HepG2 (cell line): ENCODE data around the gene ZNF326. TPM values are rescaled to one million over a fixed set of nuclear protein-coding genes. Genes with fewer than 3 reads are reported as not detected.

Source experiments
- CAMTA2 ChIP-seq: sonication (generic); formaldehyde crosslinking; IDR thresholded peaks from 2 replicates; pipeline ENCODE4 v1.4.0; 2020; ENCODE audit warnings: mild to moderate bottlenecking, missing genetic modification reagents, borderline replicate concordance
- CSRNP2 ChIP-seq: sonication (generic); formaldehyde crosslinking; conservative IDR thresholded peaks from 2 replicates; pipeline ENCODE4 v1.8.0; 2022; ENCODE audit warnings: low read depth, missing genetic modification reagents
- KAT7 ChIP-seq: IDR thresholded peaks from 2 replicates; pipeline ENCODE4 v1.6.1; 2018; ENCODE audit warnings: borderline replicate concordance, missing compliant biosample characterization
- MIER2 ChIP-seq: IDR thresholded peaks from 2 replicates; pipeline ENCODE4 v1.6.1; 2016; ENCODE audit warnings: missing biosample characterization, missing genetic modification reagents
- NFAT5 ChIP-seq: sonication (generic); formaldehyde crosslinking; IDR thresholded peaks from 2 replicates; pipeline ENCODE4 v1.4.0; 2020; ENCODE audit warnings: missing genetic modification reagents
- RNF2 ChIP-seq: fragments of 450-650 bp; conservative IDR thresholded peaks from 2 replicates; pipeline ENCODE4 v1.6.1; 2016; ENCODE audit warnings: low read depth
- TAF1 ChIP-seq: sonication (generic); formaldehyde crosslinking; IDR thresholded peaks from 2 replicates; pipeline ENCODE4 v1.4.0; 2020; ENCODE audit warnings: missing genetic modification reagents
- THAP8 ChIP-seq: sonication (generic); formaldehyde crosslinking; IDR thresholded peaks from 2 replicates; pipeline ENCODE4 v1.5.1; 2020; ENCODE audit warnings: missing genetic modification reagents, mild to moderate bottlenecking, borderline replicate concordance
- ZNF138 ChIP-seq: sonication (generic); formaldehyde crosslinking; IDR thresholded peaks from 2 replicates; pipeline ENCODE4 v1.5.0; 2020; ENCODE audit warnings: mild to moderate bottlenecking, low read depth, missing genetic modification reagents
- ZNF280D ChIP-seq: sonication (generic); formaldehyde crosslinking; IDR thresholded peaks from 2 replicates; pipeline ENCODE4 v1.5.1; 2020; ENCODE audit warnings: mild to moderate bottlenecking, missing genetic modification reagents
- ZNF709 ChIP-seq: sonication (generic); formaldehyde crosslinking; IDR thresholded peaks from 2 replicates; pipeline ENCODE4 v1.5.0; 2020; ENCODE audit warnings: mild to moderate bottlenecking, missing genetic modification reagents
- ZNF776 ChIP-seq: sonication (generic); formaldehyde crosslinking; IDR thresholded peaks from 2 replicates; pipeline ENCODE4 v1.4.0; 2020; ENCODE audit warnings: mild to moderate bottlenecking, missing genetic modification reagents
- polyA plus RNA-seq, 8 experiments: library from polyadenylated mRNA; depleted of rRNA in 3 of 8; stranded (reverse) in 7 of 8; unstranded in 1 of 8; fragments of >200 nt; fragmentation: Illumina TruSeq in 4 of 8; extraction: Trizol in 4 of 8; gene quantifications; 2 replicates each; pipeline versions ENCODE4 v1.2.1 to v1.2.3, GENCODE V29; 2011 to 2016; ENCODE audit warnings: low read depth in 4 of 8, missing spikeins in 1 of 8, mixed read lengths in 1 of 8; ENCODE audit not compliant: insufficient read depth in 1 of 8
- total RNA-seq, 5 experiments: library from RNA; depleted of rRNA; stranded (reverse); fragments of >200 nt; fragmentation: Illumina TruSeq; extraction: Trizol; gene quantifications; 2 replicates each; pipeline ENCODE4 v1.2.3, GENCODE V29; 2016; ENCODE audit warnings: low read depth in 1 of 5
- TF ChIP-seq, protein P1 (sequence below): sonication (generic); formaldehyde crosslinking; IDR thresholded peaks from 2 replicates; pipeline ENCODE4 v1.5.0; 2020; ENCODE audit warnings: mild to moderate bottlenecking, low read depth, missing genetic modification reagents, borderline replicate concordance
- TF ChIP-seq, protein P2 (sequence below): sonication (generic); formaldehyde crosslinking; IDR thresholded peaks from 2 replicates; pipeline ENCODE4 v1.4.0; 2020; ENCODE audit warnings: missing genetic modification reagents

ZNF326 gene
- total and polyA plus RNA-seq, 2 of the 13 experiments (the other 11 are each of a cell fraction or from before 2014, with no cell fraction given), result 6.3 to 16.4 TPM

GRCh38 chr1:89994805-89995597 is at the start of gene ZNF326 (continued):
- TF ChIP-seq ZNF776 (CRISPR knock-in tag), result peak; percentile 56; the same call in 1 of the 2 replicates
- TF ChIP-seq ZNF138 (CRISPR knock-in tag), result peak; percentile 68; the same call in 1 of the 2 replicates
- TF ChIP-seq TAF1 (CRISPR knock-in tag), result peak; percentile 98
- TF ChIP-seq KAT7 (CRISPR knock-in tag), result peak; percentile 96; the same call in 1 of the 2 replicates
- peak; percentile 90 for TF ChIP-seq ZNF280D (CRISPR knock-in tag)
- TF ChIP-seq MIER2, result peak; percentile 42; the same call in 1 of the 2 replicates
- TF ChIP-seq, protein P1, sequence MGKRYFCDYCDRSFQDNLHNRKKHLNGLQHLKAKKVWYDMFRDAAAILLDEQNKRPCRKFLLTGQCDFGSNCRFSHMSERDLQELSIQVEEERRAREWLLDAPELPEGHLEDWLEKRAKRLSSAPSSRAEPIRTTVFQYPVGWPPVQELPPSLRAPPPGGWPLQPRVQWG (CRISPR knock-in tag), result no peak
- TF ChIP-seq CAMTA2 (CRISPR knock-in tag), result no peak
- TF ChIP-seq ZNF709 (CRISPR knock-in tag), result peak; percentile 87; the same call in 1 of the 2 replicates
- TF ChIP-seq, protein P2, sequence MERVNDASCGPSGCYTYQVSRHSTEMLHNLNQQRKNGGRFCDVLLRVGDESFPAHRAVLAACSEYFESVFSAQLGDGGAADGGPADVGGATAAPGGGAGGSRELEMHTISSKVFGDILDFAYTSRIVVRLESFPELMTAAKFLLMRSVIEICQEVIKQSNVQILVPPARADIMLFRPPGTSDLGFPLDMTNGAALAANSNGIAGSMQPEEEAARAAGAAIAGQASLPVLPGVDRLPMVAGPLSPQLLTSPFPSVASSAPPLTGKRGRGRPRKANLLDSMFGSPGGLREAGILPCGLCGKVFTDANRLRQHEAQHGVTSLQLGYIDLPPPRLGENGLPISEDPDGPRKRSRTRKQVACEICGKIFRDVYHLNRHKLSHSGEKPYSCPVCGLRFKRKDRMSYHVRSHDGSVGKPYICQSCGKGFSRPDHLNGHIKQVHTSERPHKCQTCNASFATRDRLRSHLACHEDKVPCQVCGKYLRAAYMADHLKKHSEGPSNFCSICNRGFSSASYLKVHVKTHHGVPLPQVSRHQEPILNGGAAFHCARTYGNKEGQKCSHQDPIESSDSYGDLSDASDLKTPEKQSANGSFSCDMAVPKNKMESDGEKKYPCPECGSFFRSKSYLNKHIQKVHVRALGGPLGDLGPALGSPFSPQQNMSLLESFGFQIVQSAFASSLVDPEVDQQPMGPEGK (CRISPR knock-in tag), result peak; percentile 33
- TF ChIP-seq NFAT5 (CRISPR knock-in tag), result peak; percentile 64
- no peak; the same call in 1 of the 2 replicates for TF ChIP-seq THAP8 (CRISPR knock-in tag)
- TF ChIP-seq CSRNP2 (CRISPR knock-in tag), result 0 out of 2 replicates have a peak, but pooled peaks have one; percentile 49
- TF ChIP-seq RNF2, result peak; percentile 30; the same call in 1 of the 2 replicates
